ENCODE measurements around the gene ZFAND3. TPM values are rescaled to one million over a fixed set of nuclear protein-coding genes. Genes with fewer than 3 reads are reported as not detected.

ZFAND3 gene
- total and polyA plus RNA-seq, 2 donors (not counting 3 experiments of a cell fraction or from before 2014, with no cell fraction given), result 15.4 to 54.2 TPM

GRCh38 chr6:38055203-38055589 lies 235.7 kb downstream of the ZFAND3 start:
- peaks cover 16% of the 10 kb centered on the region for H4K20me1 ChIP-seq (replicated peaks; ENCODE audit: control insufficient read depth, extremely low read depth, insufficient read depth, low read length)
- no peak for FAIRE-seq
- CTCF ChIA-PET, result interaction anchor here (1.3 to 1.5 kb wide), 2 partner anchors 22 to 439 kb away, joined by 3 to 5 read pairs; no protein-coding TSS in a partner anchor

GRCh38 chr6:38056361-38056760 lies 236.8 kb downstream of the ZFAND3 start:
- Histone ChIP-seq H3K4me1 (ENCODE audit: control insufficient read depth, extremely low read depth, insufficient read depth, low read length) (no peaks in the 10 kb centered on the region), H3K9me1 (replicated peaks; ENCODE audit: control insufficient read depth, extremely low read depth, insufficient read depth, low read length) (no peaks in the 10 kb centered on the region), H3K9ac (replicated peaks; ENCODE audit: extremely low read depth, insufficient read depth, low read length) (no peak overlapping the region), H3K27me3 (ENCODE audit: control insufficient read depth in 2 of 2, insufficient read depth in 2 of 2, low read length in 2 of 2) (no peaks in the 10 kb centered on the region), H2AFZ (ENCODE audit: low read depth, low read length) (no peak overlapping the region), H3K4me3 (replicated peaks in 1 of 3; ENCODE audit: insufficient read depth in 1 of 3, low read depth in 1 of 3, low read length in 3 of 3) (no peak overlapping the region), H3K36me3 (ENCODE audit: control insufficient read depth in 2 of 2, extremely low read depth in 1 of 2, insufficient read depth in 2 of 2, low read length in 2 of 2) (peaks cover 0 to under 1% of the 10 kb centered on the region in 2 experiments), H3K79me2 (ENCODE audit: control insufficient read depth, insufficient read depth, low read length) (peaks cover 45% of the 10 kb centered on the region), H3K4me2 (ENCODE audit: insufficient read depth, low read length) (no peak overlapping the region), H4K20me1 (replicated peaks; ENCODE audit: control insufficient read depth, extremely low read depth, insufficient read depth, low read length) (peaks cover 13% of the 10 kb centered on the region), H3K9me3 (replicated peaks; ENCODE audit: control insufficient read depth, insufficient read depth, low read length) (no peaks in the 10 kb centered on the region), H3K27ac (ENCODE audit: insufficient read depth, low read depth, low read length) (no peak overlapping the region)
- FAIRE-seq, result no peak
- CTCF ChIA-PET, result interaction anchor here (1.4 kb wide), 1 partner anchor 438 kb away, joined by 3 read pairs; no protein-coding TSS in a partner anchor
- POLR2A ChIA-PET, result no interaction called here
- no peak for DNase-seq (ENCODE audit: low read depth, low spot score)
- TF ChIP-seq MYC (IDR thresholded peaks at IDR 0.05; ENCODE audit: low read depth, low read length) (no peak), FOS (IDR thresholded peaks at IDR 0.05; ENCODE audit: borderline replicate concordance, insufficient read depth, low read length) (no peak), POLR2A (IDR thresholded peaks at IDR 0.05; ENCODE audit: low read depth, low read length) (no peak), EZH2 (IDR thresholded peaks at IDR 0.05; ENCODE audit: borderline replicate concordance, low read depth, low read length, severe bottlenecking) (no peak), JUN (IDR thresholded peaks at IDR 0.05; ENCODE audit: borderline replicate concordance, insufficient read depth, insufficient read length, low read depth) (no peak), GATA2 (IDR thresholded peaks at IDR 0.05; ENCODE audit: insufficient read depth, insufficient read length, low read depth, low read length) (no peak), POLR2AphosphoS5 (IDR thresholded peaks at IDR 0.05; ENCODE audit: insufficient read depth, low read depth, low read length) (no peak)
- TF ChIP-seq, protein P1, sequence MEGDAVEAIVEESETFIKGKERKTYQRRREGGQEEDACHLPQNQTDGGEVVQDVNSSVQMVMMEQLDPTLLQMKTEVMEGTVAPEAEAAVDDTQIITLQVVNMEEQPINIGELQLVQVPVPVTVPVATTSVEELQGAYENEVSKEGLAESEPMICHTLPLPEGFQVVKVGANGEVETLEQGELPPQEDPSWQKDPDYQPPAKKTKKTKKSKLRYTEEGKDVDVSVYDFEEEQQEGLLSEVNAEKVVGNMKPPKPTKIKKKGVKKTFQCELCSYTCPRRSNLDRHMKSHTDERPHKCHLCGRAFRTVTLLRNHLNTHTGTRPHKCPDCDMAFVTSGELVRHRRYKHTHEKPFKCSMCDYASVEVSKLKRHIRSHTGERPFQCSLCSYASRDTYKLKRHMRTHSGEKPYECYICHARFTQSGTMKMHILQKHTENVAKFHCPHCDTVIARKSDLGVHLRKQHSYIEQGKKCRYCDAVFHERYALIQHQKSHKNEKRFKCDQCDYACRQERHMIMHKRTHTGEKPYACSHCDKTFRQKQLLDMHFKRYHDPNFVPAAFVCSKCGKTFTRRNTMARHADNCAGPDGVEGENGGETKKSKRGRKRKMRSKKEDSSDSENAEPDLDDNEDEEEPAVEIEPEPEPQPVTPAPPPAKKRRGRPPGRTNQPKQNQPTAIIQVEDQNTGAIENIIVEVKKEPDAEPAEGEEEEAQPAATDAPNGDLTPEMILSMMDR (IDR thresholded peaks at IDR 0.05; ENCODE audit: extremely low read depth in 1 of 2, insufficient read depth in 1 of 2, low read depth in 1 of 2, low read length in 2 of 2), result no peak
- TF ChIP-seq, protein P2, sequence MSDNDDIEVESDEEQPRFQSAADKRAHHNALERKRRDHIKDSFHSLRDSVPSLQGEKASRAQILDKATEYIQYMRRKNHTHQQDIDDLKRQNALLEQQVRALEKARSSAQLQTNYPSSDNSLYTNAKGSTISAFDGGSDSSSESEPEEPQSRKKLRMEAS (IDR thresholded peaks at IDR 0.05; ENCODE audit: insufficient read depth, insufficient read length), result no peak
- dilution Hi-C loops (cut with MboI; ENCODE audit: extremely low pct_ligation_motif_present, low sequenced_read_pairs) (no loop called here), intact Hi-C loops (cut with micrococcal nuclease) (no loop called here)
- BruUV-seq (replicated peaks), result no TSS peak

More at GRCh38 chr6:38055203-38055589, 235.7 kb downstream of the ZFAND3 start:
- H3K4me2 ChIP-seq (ENCODE audit: insufficient read depth, low read length), result no peak overlapping the region
- TF ChIP-seq EZH2 (IDR thresholded peaks at IDR 0.05; ENCODE audit: borderline replicate concordance, low read depth, low read length, severe bottlenecking), result no peak
- intact Hi-C loops (cut with micrococcal nuclease) (no loop called here), dilution Hi-C loops (cut with MboI; ENCODE audit: extremely low pct_ligation_motif_present, low sequenced_read_pairs) (no loop called here)
- DNase-seq (ENCODE audit: low read depth, low spot score), result no peak
- H3K9me3 ChIP-seq (replicated peaks; ENCODE audit: control insufficient read depth, insufficient read depth, low read length), result no peaks in the 10 kb centered on the region
- H3K27me3 ChIP-seq (ENCODE audit: control insufficient read depth in 2 of 2, insufficient read depth in 2 of 2, low read length in 2 of 2), result no peaks in the 10 kb centered on the region
- POLR2A ChIA-PET, result no interaction called here
- H2AFZ ChIP-seq (ENCODE audit: low read depth, low read length), result no peak overlapping the region
- no peaks in the 10 kb centered on the region for H3K4me1 ChIP-seq (ENCODE audit: control insufficient read depth, extremely low read depth, insufficient read depth, low read length)
- no peak overlapping the region for H3K9ac ChIP-seq (replicated peaks; ENCODE audit: extremely low read depth, insufficient read depth, low read length)
- H3K9me1 ChIP-seq (replicated peaks; ENCODE audit: control insufficient read depth, extremely low read depth, insufficient read depth, low read length), result no peaks in the 10 kb centered on the region
- H3K4me3 ChIP-seq (replicated peaks in 1 of 3; ENCODE audit: insufficient read depth in 1 of 3, low read depth in 1 of 3, low read length in 3 of 3), result no peak overlapping the region
- H3K79me2 ChIP-seq (ENCODE audit: control insufficient read depth, insufficient read depth, low read length), result peaks cover 48% of the 10 kb centered on the region
- no peaks in the 10 kb centered on the region for H3K36me3 ChIP-seq (ENCODE audit: control insufficient read depth in 2 of 2, extremely low read depth in 1 of 2, insufficient read depth in 2 of 2, low read length in 2 of 2)
- H3K27ac ChIP-seq (ENCODE audit: insufficient read depth, low read depth, low read length), result no peak overlapping the region
- BruUV-seq (replicated peaks), result no TSS peak
